PC-9 (cell line): ENCODE results near the gene RAB10. TPM values are rescaled to one million over a fixed set of nuclear protein-coding genes. Genes with fewer than 3 reads are reported as not detected.
"Not testable (repeated sequence)": the region's sequence is repeated elsewhere in the genome, so short reads cannot be mapped to it uniquely, and the experiment has no call there.

ENCODE experiments used
- BruUV-seq: library from RNA; stranded (reverse); fragments of 400-500 nt; replicated peaks from 2 replicates; lab custom pipeline; 2021; lab: Mats Ljungman, UMichigan
- CTCF ChIA-PET: fragments of 300-600 bp; sonication (Branson Sonifier 250); formaldehyde crosslinking; loops from one replicate; lab custom pipeline; 2022; ENCODE audit warnings: antibody characterized with exemption; lab: Charles Lee
- POLR2A ChIA-PET: fragments of 300-600 bp; sonication (Branson Sonifier 250); formaldehyde crosslinking; loops from one replicate; lab custom pipeline; 2022; ENCODE audit warnings: antibody characterized with exemption; ENCODE audit not compliant: unreplicated experiment; lab: Charles Lee
- DNase-seq, 2 experiments: peaks; one replicate each; pipeline versions ENCODE4 v3.0.0 to v3.0.0-alpha.2; 2015 to 2022; ENCODE audit warnings: mixed read lengths in 1 of 2
- H2AFZ ChIP-seq: fragments of 200-600 bp; sonication (generic); 2 replicates; pipeline ENCODE4 v1.8.1; 2017; ENCODE audit warnings: antibody characterized with exemption
- H3F3A ChIP-seq: fragments of 200-600 bp; sonication (generic); 2 replicates; pipeline ENCODE4 v1.8.1; 2017; ENCODE audit warnings: antibody characterized with exemption, mild to moderate bottlenecking, low read depth; ENCODE audit not compliant: insufficient read depth
- H3K27ac ChIP-seq: fragments of 200-600 bp; sonication (generic); 2 replicates; pipeline ENCODE4 v1.6.1; 2016; ENCODE audit warnings: mixed run types
- H3K27me3 ChIP-seq: fragments of 200-600 bp; sonication (generic); 2 replicates; pipeline ENCODE4 v1.6.1; 2016; ENCODE audit warnings: low read depth, mixed run types; ENCODE audit not compliant: insufficient read depth
- H3K36me3 ChIP-seq: fragments of 200-600 bp; sonication (generic); 2 replicates; pipeline ENCODE4 v1.6.1; 2016; ENCODE audit warnings: low read depth, mixed run types
- H3K4me1 ChIP-seq: fragments of 200-600 bp; sonication (generic); replicated peaks from 2 replicates; pipeline ENCODE4 v1.6.1; 2016; ENCODE audit warnings: mixed run types; ENCODE audit not compliant: insufficient read depth
- H3K4me2 ChIP-seq: fragments of 200-600 bp; sonication (generic); 2 replicates; pipeline ENCODE4 v1.6.1; 2017; ENCODE audit warnings: mixed run types
- H3K4me3 ChIP-seq: fragments of 200-600 bp; sonication (generic); 2 replicates; pipeline ENCODE4 v1.6.1; 2016; ENCODE audit warnings: mixed run types
- H3K79me2 ChIP-seq: fragments of 200-600 bp; sonication (generic); 2 replicates; pipeline ENCODE4 v1.6.1; 2017; ENCODE audit warnings: low read depth, mixed run types
- H3K9me2 ChIP-seq: fragments of 200-600 bp; sonication (generic); 2 replicates; pipeline ENCODE4 v1.8.1; 2017; ENCODE audit warnings: mild to moderate bottlenecking; ENCODE audit not compliant: insufficient read depth
- H3K9me3 ChIP-seq: fragments of 200-600 bp; sonication (generic); 2 replicates; pipeline ENCODE4 v1.8.1; 2016; ENCODE audit warnings: low read depth; ENCODE audit not compliant: insufficient read depth
- H4K20me1 ChIP-seq: fragments of 200-600 bp; sonication (generic); 2 replicates; pipeline ENCODE4 v1.8.1; 2017; ENCODE audit not compliant: insufficient read depth
- EZH2 ChIP-seq: fragments of 200-600 bp; sonication (generic); IDR thresholded peaks from 2 replicates; pipeline ENCODE4 v1.8.0; 2017; ENCODE audit warnings: antibody characterized with exemption, low read depth
- intact Hi-C: fragments of 100-400 bp; cut with micrococcal nuclease; formaldehyde crosslinking; loops from one replicate; pipeline ENCODE4 v1.10.0; 2022; ENCODE audit not compliant: unreplicated experiment
- total RNA-seq: library from RNA; stranded (reverse); gene quantifications from 2 replicates; pipeline ENCODE4 v1.2.3, GENCODE V29; 2021
- TF ChIP-seq, protein P1 (sequence below): fragments of 200-600 bp; sonication (generic); conservative IDR thresholded peaks from 2 replicates; pipeline ENCODE4 v1.6.1; 2017; ENCODE audit warnings: mixed run types, antibody characterized with exemption, mild to moderate bottlenecking, moderate library complexity

Gene RAB10
- total RNA-seq, 1 experiment from 2014 or later = 171 TPM

DNA sequence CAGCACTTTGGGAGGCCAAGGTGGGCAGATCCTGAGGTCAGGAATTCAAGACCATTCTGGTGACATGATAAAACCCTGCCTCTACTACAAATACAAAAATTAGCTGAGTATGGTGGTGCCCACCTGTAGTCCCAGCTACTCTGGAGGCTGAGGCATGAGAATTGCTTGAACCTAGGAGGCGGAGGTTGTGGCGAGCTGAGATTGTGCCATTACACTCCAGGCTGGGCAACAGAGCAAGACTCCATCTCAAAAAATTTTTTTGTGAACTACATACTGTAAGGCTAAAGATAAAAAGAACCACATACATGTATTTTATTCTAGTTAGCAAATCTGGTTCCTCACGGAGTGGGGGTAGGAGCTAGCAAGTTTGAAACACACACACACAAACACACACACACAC lies 45.1 kb downstream of the RAB10 start:
- ChIA-PET CTCF (no interaction called here), POLR2A (no interaction called here)
- peaks cover 40% of the 10 kb centered on the region for H4K20me1 ChIP-seq
- BruUV-seq = no TSS peak
- no peak for TF ChIP-seq EZH2
- TF ChIP-seq, protein P1, sequence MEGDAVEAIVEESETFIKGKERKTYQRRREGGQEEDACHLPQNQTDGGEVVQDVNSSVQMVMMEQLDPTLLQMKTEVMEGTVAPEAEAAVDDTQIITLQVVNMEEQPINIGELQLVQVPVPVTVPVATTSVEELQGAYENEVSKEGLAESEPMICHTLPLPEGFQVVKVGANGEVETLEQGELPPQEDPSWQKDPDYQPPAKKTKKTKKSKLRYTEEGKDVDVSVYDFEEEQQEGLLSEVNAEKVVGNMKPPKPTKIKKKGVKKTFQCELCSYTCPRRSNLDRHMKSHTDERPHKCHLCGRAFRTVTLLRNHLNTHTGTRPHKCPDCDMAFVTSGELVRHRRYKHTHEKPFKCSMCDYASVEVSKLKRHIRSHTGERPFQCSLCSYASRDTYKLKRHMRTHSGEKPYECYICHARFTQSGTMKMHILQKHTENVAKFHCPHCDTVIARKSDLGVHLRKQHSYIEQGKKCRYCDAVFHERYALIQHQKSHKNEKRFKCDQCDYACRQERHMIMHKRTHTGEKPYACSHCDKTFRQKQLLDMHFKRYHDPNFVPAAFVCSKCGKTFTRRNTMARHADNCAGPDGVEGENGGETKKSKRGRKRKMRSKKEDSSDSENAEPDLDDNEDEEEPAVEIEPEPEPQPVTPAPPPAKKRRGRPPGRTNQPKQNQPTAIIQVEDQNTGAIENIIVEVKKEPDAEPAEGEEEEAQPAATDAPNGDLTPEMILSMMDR = no peak
- no peaks in the 10 kb centered on the region for H3K27me3 ChIP-seq
- H3K79me2 ChIP-seq = peaks cover 97% of the 10 kb centered on the region
- no peak overlapping the region for H3K4me2 ChIP-seq
- no peak for DNase-seq
- intact Hi-C loops = no loop called here
- peaks cover 18% of the 10 kb centered on the region for H3K36me3 ChIP-seq
- H3F3A ChIP-seq = peaks cover 74% of the 10 kb centered on the region
- H3K4me1 ChIP-seq = peaks cover 22% of the 10 kb centered on the region
- H3K9me3 ChIP-seq = 0 out of 2 replicates have a peak, but pooled peaks cover 6% of the 10 kb centered on the region
- H2AFZ ChIP-seq = no peak overlapping the region
- no peak overlapping the region for H3K27ac ChIP-seq
- no peak overlapping the region for H3K4me3 ChIP-seq
- no peaks in the 10 kb centered on the region for H3K9me2 ChIP-seq

DNA sequence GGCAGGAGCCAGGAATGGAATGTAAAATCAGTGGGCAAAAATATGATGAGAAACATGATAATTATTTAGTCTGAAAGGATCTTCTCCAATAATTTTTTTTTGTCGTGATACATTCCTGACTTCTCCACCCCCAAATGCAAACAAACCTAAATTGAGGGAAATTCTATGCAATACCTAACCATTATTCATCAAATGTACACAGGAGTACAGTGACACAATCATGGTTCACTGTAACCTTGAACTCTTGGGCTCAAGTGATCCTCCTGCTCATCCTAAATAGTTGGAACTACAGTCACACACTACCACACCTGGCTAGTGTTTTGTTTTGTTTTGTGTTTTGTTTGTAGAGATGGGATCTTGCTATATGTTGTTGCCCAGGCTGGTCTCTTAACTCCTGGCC lies 46.5 kb downstream of the RAB10 start:
- ChIA-PET CTCF (no interaction called here), POLR2A (no interaction called here)
- TF ChIP-seq, protein P1 = no peak
- TF ChIP-seq EZH2 = no peak
- H2AFZ ChIP-seq = no peak overlapping the region
- no peaks in the 10 kb centered on the region for H3K9me2 ChIP-seq
- peaks cover 12% of the 10 kb centered on the region for H3K4me1 ChIP-seq
- peaks cover 71% of the 10 kb centered on the region for H3F3A ChIP-seq
- peaks cover 96% of the 10 kb centered on the region for H3K79me2 ChIP-seq
- H3K9me3 ChIP-seq = 0 out of 2 replicates have a peak, but pooled peaks cover 6% of the 10 kb centered on the region
- peaks cover 39% of the 10 kb centered on the region for H4K20me1 ChIP-seq
- H3K4me3 ChIP-seq = no peak overlapping the region
- no TSS peak for BruUV-seq
- no peak overlapping the region for H3K4me2 ChIP-seq
- H3K27me3 ChIP-seq = no peaks in the 10 kb centered on the region
- intact Hi-C loops = no loop called here
- peaks cover 18% of the 10 kb centered on the region for H3K36me3 ChIP-seq
- no peak overlapping the region for H3K27ac ChIP-seq
- DNase-seq = no peak

DNA sequence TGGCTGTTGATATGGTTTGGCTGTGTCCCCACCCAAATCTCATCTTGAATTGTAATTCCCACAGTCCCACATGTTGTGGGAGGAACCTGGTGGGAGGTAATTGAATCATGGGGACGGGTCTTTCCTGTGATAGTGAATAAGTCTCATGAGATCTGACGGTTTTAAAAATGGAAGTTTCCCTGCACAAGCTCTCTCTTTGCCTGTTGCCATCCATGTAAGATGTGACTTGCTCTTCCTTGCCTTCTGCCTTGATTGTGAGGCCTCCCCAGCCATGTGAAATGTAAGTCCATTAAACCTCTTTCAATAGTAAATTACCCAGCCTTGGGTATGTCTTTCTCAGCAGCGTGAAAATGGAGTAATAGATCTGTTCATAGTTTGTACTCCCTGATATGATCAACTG lies 47.0 kb downstream of the RAB10 start:
- H3K9me3 ChIP-seq, POLR2A ChIA-PET, H3K9me2 ChIP-seq, CTCF ChIA-PET, DNase-seq, H3K27ac ChIP-seq, H3K4me1 ChIP-seq, H3K4me2 ChIP-seq, intact Hi-C loops, H2AFZ ChIP-seq, H3K27me3 ChIP-seq, BruUV-seq, H3K4me3 ChIP-seq: not testable (repeated sequence)
- Histone ChIP-seq H4K20me1 (peaks cover 34% of the 10 kb centered on the region), H3K36me3 (peaks cover 18% of the 10 kb centered on the region), H3F3A (peaks cover 71% of the 10 kb centered on the region), H3K79me2 (peaks cover 94% of the 10 kb centered on the region)

DNA sequence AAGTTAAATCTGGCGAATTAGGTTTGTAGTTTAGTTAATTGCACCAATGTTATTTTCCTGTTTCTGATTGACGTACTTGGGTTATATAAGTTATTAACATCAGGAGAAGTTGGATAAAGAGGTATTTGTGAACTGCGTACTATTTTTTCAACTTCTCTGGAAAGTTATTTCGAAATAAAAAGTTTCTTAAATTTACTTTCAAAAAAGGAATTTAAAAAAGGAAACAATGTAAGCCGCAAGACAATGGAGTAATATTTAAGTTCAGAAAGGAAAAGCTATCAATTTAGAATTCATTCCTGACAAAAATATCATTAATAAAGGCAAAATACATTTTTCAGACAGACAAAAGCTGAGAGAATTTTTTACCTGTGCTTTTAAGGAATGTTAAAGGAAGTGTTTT lies 47.7 kb downstream of the RAB10 start:
- Histone ChIP-seq H4K20me1 (peaks cover 36% of the 10 kb centered on the region), H3K9me3 (0 out of 2 replicates have a peak, but pooled peaks cover 6% of the 10 kb centered on the region), H2AFZ (no peak overlapping the region), H3K27me3 (no peaks in the 10 kb centered on the region), H3K9me2 (no peaks in the 10 kb centered on the region), H3K4me3 (no peak overlapping the region), H3K79me2 (peaks cover 94% of the 10 kb centered on the region), H3F3A (peaks cover 71% of the 10 kb centered on the region), H3K4me1 (peaks cover under 1% of the 10 kb centered on the region; the same call in 1 of the 2 replicates), H3K27ac (no peak overlapping the region), H3K36me3 (peaks cover 18% of the 10 kb centered on the region), H3K4me2 (no peak overlapping the region)
- intact Hi-C loops = no loop called here
- no peak for DNase-seq
- no TSS peak for BruUV-seq
- ChIA-PET POLR2A (no interaction called here), CTCF (no interaction called here)
- TF ChIP-seq EZH2 = no peak
- TF ChIP-seq, protein P1 = no peak
